NOMO-1 treated with DMSO at 0.1 percent for 48 hours (cell line): Measurements from ENCODE around the gene APBB3.

Source experiments
- DNase-seq: peaks from one replicate; lab custom pipeline; 2025; ENCODE audit not compliant: unreplicated experiment; lab: John Stamatoyannopoulos, UW

APBB3 gene

DNA sequence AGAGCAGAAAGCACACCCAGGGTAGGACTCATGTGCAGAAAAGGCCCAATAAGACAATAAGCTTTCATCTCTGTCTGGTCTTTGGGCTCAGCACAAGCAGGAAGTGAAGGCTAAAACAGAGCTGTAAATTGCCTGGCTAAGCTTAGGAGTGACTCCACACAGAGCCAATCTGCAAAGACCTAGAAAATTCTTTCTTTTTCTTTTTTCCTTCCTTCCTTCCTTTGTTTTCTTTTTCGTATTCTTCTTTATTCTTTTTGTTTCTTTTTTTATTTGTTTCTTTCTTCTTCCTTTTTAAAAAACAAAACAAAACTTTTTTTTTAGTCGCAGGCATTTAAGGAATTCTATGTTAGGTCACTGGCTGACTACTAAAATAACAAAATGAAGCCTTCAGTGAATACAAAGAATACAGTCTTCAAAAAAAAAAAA, 12.4 kb upstream of the APBB3 start:
- DNase-seq = no peak

DNA sequence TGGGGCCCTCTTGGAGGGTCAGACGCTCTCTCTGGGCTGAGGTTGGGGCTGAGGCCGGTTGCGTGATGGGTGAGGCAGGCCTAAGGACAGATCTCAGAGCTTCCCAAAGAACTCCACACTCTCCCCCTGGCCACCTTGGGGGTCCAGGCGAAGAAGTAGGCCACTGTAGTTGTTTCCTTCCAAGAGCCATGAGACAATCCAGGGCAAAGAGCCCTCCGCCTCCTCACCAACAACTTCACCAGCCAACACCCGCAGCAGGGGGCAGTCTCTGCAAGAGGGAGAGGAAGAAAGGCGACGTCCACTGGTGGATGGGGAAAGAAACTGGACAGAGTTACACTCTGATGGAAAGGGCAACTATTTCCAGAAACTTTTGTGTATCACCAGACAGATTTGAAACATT, 10.9 kb upstream of the APBB3 start:
- peak; percentile 60 for DNase-seq

DNA sequence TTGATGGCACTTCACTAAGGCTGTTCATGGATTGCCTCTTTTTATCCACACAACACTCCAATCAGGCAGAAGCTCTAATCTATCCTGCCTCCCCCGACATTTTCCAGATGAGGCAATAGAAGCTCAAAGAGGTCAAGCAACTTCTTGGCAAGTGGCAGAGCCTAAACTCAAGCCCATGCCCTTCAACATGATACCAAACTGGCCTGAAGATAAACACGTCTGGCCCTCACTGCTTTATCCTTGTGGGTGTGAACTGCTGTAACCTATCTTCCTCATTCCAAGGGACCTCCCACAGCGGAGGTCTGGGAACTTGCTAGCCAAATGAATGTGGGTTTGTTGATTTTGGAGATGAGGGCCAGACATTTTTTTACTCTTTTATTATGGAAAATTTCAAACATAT, 9.8 kb upstream of the APBB3 start:
- no peak for DNase-seq

DNA sequence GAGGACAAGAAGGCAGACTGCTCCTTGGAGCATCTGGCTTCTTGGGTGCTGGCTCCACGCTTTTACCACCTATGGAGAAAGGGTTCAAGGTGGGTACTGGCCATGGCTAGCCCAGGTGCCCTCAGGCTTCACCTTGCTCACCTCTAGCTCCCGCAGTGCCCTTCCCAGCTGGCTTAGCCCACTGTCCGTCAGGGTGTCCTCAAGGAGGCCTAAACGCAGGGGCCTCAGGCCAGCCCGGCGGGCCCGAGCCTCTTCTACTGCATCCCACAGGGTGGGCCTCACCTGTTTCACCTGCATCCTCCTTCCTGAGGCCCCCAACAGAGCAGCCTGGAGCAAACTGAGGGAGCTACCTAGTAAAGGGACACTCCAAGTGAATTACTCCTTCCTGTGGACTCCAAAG, 9.3 kb upstream of the APBB3 start:
- no peak for DNase-seq

DNA sequence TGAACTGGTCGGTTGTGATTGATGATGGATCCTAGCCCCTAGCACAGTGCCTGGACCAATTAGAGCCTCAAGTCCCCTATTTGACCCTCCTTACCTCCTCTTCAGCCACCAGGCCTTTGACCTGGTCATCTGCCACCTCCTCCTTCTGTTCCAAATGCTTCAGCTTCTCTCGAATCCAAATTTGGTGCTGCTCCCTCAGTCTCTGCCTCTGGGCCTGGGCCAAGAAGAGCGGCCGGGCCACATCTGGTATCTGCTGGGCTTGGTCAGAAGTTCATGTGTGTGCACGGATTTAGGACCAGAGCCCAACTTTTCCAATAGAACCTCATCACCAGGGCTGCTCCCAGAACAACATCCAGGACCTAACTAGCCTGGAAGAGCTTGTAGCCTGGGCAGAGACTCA, 6.7 kb upstream of the APBB3 start:
- no peak for DNase-seq

DNA sequence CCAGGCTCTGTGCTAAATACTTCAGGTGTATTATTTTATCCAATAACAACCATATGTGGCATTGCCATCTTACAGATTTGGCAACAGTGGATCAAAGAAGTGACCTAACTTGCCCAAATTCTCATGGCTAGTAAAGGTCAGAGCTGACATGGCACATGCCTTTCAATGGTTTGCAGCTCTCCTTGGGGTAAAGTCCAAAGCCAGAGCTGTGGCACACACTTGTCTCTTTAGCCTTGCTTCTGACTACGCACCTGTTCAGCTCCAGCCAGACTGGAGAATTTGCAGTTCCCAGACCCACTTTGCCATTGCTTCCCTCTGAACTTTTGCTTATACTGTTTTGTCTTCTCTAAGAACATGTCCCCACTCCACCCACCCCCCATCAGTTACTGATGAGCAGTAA, 6.1 kb upstream of the APBB3 start:
- DNase-seq = no peak

DNA sequence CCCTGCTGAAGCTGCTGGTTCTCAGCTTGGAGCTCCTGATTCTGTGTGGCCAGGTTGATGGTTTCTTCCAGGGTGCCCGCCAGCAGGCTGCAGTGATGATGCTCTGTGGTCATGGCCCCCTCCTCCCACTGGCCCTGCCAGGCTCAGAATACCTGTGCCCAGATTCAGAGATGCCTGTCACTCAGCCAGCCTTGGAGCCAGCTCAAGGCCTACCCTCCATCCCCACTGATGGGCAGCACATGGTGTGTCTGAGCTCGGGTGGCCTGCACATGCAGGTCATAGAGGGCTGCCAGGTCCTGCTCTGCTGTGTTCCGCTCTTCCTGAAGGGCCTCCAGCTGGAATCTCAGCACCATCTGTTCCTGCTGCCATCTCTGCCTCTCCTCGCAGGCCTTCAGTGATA, 5.7 kb upstream of the APBB3 start:
- DNase-seq = no peak

DNA sequence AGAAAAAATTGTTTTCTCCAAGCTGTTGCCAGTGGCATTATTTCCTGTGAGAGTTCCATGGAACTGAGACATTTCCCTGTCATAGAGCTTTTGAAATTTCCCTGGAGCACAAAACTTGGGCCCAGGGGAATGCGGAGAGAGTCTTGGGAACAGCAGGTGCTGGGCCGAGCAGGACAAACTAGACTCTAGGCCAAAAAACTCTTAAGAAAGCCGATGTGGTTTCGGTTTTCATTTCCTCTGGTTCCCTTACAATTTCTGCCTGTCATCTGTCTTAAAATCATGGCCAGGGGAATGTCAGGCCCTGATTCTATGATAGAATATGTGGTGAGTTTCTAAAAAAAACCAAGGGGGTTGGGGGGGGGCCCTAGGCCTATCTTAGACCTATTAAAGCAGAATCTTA, 4.8 kb upstream of the APBB3 start:
- no peak for DNase-seq

DNA sequence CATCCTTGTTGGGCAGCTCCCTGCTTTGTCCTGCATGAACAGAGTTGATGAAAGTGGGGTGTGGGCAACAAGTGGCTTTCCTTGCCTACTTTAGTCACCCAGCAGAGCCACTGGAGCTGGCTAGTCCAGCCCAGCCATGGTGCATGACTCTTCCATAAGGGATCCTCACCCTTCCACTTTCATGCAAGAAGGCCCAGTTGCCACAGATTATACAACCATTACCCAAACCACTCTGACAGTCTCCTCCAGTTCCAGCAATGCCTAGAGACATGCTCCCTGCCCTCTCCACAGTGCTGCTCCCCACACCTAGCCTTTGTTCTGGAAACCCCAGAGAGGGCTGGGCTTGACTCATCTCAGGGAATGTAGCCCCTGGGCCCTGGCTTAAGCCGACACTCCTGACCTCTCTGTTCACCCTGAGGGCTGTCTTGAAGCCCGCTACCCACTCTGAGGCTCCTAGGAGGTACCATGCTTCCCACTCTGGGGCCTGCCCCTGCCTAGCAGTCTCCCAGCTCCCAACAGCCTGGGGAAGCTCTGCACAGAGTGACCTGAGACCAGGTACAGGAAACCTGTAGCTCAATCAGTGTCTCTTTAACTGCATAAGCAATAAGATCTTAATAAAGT, 4.2 kb upstream of the APBB3 start:
- no peak for DNase-seq

DNA sequence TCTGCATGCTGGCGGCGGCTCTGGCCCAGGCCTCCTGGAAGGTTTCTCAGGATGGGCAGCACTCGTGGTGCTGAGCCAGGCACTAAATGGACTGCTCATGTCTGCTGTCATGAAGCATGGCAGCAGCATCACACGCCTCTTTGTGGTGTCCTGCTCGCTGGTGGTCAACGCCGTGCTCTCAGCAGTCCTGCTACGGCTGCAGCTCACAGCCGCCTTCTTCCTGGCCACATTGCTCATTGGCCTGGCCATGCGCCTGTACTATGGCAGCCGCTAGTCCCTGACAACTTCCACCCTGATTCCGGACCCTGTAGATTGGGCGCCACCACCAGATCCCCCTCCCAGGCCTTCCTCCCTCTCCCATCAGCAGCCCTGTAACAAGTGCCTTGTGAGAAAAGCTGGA, 3.5 kb upstream of the APBB3 start:
- DNase-seq = no peak

DNA sequence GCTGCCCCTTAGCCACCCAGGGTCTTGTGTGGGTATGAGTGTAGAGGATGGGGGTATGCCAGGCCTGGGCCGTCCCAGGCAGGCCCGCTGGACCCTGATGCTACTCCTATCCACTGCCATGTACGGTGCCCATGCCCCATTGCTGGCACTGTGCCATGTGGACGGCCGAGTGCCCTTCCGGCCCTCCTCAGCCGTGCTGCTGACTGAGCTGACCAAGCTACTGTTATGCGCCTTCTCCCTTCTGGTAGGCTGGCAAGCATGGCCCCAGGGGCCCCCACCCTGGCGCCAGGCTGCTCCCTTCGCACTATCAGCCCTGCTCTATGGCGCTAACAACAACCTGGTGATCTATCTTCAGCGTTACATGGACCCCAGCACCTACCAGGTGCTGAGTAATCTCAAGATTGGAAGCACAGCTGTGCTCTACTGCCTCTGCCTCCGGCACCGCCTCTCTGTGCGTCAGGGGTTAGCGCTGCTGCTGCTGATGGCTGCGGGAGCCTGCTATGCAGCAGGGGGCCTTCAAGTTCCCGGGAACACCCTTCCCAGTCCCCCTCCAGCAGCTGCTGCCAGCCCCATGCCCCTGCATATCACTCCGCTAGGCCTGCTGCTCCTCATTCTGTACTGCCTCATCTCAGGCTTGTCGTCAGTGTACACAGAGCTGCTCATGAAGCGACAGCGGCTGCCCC, 2.9 kb upstream of the APBB3 start:
- DNase-seq = no peak

DNA sequence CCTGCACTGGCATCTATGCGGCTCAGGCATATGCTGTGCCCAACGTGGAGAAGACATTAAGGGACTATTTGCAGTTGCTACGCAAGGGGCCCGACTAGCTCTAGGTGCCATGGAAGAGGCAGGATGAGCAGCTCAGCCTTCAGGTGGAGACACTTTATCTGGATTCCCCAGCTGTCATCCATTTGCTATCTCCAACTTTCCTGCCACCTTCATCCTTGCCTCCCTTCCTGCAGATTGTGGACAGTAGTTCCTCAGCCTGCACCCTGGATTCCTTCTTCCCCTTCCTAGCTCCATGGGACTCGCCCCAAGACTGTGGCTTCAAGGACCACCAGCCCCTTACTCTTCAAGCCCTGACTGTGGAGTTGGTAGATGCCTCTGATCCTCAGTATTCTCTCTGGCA, 2.3 kb upstream of the APBB3 start:
- DNase-seq = no peak

DNA sequence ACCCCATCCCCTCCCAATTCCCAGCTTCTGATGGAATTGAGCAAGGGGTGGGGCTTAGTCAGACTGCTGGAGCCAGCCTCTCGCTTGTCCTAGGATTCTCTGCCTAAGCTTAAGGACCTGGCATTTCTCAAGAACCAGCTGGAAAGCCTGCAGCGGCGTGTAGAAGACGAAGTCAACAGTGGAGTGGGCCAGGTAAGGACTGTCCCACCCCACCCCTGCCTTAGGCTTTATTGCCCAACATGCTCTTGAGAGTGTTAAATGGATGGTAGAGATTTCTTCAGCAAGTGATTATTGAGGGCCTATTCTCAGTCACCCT, 1.3 kb upstream of the APBB3 start:
- DNase-seq = no peak

DNA sequence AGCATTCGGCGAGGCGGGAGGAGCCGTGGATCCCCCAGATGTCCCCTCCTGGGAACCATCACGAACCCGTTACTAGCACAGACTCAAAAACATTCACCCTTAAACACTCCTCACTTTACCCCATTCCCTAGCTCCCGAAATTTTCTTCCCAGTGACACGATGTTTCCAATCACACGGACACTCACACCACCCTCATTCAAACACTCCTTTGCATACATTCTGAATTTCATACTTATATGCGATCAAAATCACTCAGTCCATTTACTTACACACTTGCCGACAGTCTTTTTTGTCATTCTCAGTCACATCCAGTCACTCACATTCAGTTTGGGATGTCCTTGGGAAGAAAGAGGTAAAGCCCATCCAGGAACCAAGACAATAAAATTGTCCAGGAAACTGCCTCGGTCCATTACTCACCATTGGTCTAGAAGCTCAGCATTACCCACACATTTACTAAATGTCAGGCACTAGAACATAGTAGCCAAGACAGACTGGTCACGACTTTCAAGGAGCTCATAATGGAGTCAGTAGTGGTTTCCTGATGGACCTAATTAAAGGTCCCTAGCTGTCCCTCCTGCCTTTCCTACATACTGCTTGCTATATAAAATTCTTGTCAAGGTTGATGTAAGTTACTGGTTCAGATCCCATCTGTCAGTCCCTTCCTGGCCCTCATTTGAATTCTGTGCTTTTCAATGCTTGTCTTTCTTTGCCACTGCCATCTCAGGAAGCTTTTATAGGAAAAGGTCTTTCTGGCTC, 804 bp upstream of the APBB3 start:
- DNase-seq = peak; percentile 16

DNA sequence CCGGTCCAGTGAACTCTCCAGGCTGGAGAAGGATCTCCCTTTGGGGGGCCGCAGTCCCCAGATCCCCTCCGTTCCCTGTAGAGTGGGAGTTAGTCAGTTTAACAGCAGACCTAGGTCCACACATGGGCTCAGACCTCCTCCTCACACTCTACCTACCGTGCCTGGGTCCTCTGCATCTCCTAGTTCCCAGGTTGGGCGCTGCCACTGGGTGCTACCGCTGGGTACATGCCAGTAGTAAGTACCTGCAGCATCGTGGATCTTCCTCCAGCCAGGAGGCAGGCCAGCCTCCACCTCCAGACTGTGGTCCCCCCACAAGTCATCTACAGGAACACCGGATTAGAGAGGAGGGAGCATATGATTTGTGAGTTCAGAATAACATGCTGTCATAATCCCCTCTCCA, 802 bp downstream of the APBB3 start:
- DNase-seq = no peak

DNA sequence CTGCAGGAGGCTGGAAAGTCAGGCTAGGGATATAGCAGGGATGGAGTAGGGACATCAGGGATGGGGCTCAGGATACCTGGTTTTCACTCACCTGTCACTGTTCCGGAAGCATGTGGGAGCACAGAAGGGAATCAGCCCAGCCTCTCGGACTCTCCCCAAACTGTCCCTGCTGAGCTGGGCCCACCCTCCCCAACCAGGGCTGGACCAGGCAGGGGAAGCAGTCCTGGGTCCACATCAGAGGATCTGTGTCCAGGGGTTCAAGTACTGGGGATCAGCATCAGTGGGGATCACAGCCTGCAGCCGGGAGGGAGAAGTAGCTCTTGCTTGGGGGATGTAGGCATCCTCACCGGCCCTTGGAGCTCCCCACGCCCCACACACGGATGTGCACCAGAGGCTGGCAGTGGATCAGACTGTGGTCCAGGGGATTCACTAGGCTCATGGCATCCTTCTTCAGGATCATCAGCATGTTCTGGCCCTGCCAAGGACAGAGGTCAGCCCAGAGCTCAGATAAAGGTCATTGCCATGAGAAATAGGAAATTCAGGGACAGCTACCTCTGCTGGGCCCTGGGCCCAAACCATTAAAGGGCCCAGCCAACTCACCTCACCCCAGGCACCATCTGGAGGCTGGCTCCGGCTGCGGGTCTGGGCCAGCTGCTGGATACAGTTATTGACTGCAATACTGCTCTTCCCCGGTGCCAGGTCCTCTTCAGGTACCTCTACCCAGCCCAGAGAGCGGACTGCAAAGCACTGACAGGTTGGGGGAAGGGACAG, 2.5 kb downstream of the APBB3 start:
- DNase-seq = no peak

DNA sequence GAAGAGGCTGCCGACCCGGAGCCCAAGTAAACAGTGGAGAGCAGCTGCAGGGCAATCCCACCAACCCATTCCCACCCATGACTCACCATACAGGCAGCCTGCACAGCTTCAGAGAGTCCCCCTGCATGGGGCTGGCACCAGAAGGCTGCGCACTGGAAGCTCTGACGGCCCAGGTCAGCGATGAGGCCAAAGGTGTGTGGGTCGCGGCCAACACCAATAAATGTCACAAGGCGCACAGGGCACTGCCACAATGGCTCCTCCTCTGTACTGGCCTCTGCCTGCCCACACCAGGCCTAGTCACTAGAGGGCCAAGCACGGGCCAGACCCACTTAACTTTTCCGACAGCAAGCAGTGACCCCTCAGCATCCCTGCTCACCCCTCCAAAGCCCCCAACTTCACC, 4.2 kb downstream of the APBB3 start:
- no peak for DNase-seq

DNA sequence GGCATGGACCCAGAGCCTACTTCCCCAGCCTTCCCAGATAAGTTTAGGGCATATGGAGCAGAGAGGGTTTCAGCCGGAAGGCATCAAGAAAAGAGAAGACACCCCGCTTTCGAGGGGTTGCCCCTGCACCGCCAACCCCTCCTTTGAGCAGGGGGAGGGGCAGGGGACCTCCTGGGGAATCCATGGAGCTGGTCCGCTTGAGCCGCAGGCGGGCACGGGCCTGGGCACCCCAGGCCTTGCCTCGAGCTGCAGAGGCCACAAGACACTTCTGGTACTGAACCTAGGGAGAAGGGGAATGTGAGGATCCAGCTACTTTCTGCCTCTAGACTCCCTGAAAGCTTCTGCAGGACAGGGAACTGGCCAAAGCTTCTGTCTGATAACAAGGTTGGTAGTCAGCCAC, 5.9 kb downstream of the APBB3 start:
- no peak for DNase-seq

DNA sequence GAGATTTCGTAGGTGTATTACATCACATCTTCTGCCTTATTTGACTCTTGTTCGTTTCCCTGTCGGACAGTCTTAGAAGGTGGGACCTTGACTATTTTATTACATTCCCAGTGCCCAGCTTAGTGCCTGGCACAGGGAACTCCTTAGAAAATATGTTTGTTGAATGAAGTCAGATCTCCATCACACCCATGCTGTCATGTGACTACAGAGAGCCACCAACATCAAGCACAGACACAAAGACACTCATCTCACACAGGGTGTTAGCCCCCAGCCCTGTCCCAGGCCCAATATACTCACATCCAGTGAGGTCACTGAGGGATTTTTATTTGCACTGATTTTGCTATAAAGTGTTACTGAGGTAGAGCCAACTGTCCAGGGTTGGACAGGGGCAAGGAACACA, 6.4 kb downstream of the APBB3 start:
- no peak for DNase-seq

DNA sequence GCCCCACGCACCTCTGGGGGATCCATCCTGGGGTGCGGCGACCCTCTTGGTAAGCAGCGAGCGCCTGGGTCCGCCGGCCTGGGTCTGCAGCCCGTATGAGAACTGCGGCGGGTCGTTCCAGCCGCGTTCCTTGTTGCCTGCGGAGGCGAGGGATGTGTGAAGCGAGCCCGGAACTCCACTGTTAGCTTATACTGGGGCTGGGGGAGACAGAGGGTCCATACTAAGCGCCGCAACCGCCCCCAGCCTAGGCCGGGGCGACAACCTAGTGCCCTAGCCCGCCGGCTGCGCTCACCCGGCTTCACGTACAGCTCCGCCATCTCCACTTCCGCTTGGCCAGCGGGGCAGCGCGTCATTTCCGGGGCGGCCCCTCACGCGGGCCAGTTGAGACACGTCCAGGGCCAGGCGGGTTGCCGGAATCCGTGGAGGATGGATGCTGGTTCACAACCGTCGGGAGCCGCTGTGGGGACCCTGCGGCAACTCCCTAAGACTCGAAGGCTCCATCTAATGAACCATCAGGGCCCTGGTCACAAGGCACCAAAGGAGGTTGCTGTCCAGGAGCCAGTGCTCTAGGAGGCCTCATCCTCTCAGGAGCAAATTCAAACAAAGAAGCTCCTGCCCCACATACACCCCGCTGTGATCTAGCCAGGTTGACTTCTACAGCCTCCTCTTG, 7.1 kb downstream of the APBB3 start, which contains the start of gene SRA1:
TSS of gene SRA1 (minus strand) at position 338 of the 670 bp plus-strand sequence. CDS start at position 317, 21 bp downstream.
- peak; percentile 88 for DNase-seq

DNA sequence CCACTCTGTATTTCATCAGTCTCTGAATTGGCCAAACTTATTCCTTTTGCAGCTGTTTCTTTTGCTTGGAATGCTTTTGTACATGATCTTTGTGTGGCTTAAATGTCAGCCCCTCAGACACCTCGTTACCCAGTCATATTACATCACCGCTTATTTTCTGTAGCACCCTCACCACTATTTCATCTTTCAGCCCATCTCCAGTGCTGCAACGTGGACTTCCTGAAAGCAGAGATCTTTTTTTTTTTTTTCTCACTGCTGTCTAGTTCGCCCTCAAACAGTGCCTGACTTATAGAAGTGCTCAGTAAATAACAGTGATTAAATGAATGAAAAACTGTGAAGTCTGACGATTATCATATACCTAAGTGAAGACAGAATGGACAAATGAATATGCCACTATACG, 8.0 kb downstream of the APBB3 start:
- DNase-seq = peak; percentile 46
